Measurements from ENCODE around the gene GPC2.
"Not testable (repeated sequence)": the region's sequence is repeated elsewhere in the genome, so short reads cannot be mapped to it uniquely, and the experiment has no call there.

Gene GPC2

GRCh38 chr7:100200693-100201092, 23.5 kb upstream of the GPC2 start:
- no peak for DNase-seq

- DNase-seq: peak in 1 of 51 donors; percentile 25
These were observed 21.1 kb upstream of the GPC2 start for GRCh38 chr7:100198266-100198665.

DNA sequence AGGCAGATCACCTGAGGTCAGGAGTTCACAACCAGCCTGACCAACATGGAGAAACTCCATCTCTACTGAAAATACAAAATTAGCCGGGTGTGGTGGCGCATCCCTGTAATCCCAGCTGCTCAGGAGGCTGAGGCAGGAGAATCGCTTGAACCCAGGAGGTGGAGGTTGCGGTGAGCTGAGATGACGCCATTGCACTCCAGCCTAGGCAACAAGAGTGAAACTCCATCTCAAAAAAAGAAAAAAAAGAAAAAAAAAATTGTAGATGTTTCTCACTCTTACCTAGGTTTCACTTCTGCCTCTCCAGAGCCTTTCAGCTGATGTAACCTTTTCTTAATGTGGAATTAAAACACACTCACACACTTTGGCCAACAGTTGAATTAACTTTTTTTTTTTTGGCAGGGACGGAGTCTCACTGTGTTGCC, 18.7 kb upstream of the GPC2 start:
- not testable (repeated sequence) for DNase-seq

DNA sequence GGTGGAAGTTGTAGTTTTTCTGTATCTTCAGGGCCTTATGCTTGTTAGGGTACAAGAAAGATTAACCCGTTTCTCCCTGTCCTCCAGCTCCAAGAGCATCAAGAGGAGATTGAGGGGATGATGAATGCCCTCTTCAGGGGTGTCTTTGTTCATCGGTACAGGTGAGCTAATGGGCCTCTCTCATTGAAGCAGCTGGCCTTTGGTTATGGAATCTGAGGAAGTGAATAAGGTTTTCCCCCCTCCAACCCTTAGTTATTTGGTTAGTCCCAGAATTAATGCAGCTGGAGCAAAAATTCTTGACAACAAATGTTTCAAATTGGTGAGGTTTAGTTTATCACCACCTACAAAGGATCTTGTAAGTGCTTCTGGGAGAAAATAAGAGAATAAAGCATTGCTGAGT, 18.0 kb upstream of the GPC2 start:
- no peak for DNase-seq

- no peak for DNase-seq
These were observed 15.8 kb upstream of the GPC2 start for GRCh38 chr7:100192969-100193368.

DNA sequence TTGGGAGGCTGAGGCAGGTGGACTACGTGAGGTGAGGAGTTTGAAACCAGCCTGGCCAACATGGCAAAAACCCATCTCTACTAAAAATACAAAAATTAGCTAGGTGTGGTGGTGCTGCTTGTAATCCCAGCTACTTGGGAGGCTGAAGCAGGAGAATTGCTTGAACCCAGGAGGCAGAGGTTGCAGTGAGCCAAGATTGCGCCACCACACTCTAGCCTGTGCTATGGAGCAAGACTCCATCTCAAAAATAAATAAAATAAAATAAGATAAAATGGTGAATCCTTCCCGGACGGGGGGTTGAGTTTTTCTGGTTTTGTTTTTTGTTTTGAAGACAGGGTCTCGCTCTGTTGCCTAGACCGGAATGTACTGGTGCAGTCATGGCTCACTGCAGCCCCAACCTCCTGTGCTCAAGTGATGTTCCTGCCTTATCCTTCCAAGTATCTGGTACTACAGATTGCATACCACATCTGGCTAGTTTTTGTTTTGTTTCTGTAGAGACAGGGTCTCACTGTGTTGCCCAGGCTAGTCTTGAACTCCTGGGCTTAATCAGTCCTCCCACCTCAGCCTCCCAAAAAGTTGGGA, 15.2 kb upstream of the GPC2 start:
- DNase-seq: not testable (repeated sequence)

DNA sequence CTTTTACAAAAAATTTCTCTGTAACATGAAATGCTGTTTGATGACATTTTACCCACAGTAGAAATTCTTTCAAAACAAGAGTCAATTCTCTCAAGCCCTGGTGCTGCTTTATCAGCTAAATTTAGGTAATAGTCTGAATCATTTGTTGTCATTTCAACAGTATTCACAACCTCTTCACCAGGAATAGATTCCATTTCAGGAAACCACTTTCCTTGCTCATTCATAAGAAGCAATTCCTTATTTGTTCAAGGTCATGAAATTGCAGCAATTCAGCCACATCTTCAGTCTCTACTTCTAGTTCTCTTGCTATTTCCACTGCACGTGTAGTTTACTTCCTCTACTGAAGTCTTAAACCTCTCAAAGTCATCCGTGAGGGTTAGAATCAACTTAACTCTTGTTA, 14.6 kb upstream of the GPC2 start:
- DNase-seq: no peak

GRCh38 chr7:100190048-100190711, 13.0 kb upstream of the GPC2 start:
- no peak for DNase-seq

GRCh38 chr7:100189061-100189460, 11.9 kb upstream of the GPC2 start:
- no peak for DNase-seq

GRCh38 chr7:100185726-100186125, 8.5 kb upstream of the GPC2 start:
- no peak for DNase-seq

- not testable (repeated sequence) for DNase-seq
These were observed 5.9 kb upstream of the GPC2 start for GRCh38 chr7:100183090-100183489.

DNA sequence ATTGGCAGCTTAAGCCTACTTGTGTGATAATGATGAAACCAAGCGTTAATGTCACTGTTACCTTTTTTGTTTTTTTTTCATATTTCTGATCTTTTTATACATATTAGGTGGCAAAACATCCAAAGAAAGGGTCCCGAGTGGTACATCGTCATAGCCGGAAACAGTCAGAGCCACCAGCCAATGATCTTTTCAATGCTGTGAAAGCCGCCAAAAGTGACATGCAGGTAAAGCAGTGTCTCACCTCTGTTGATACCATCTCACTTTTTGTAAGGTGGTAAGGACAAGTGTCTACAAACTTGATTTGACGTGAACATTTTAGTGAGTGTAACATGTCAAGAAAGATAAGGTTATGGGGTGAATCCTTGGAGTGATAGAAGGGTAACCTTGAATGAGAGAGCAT, 5.4 kb upstream of the GPC2 start:
- DNase-seq: not testable (repeated sequence)

GRCh38 chr7:100180084-100180483, 2.9 kb upstream of the GPC2 start:
- DNase-seq: not testable (repeated sequence)

DNA sequence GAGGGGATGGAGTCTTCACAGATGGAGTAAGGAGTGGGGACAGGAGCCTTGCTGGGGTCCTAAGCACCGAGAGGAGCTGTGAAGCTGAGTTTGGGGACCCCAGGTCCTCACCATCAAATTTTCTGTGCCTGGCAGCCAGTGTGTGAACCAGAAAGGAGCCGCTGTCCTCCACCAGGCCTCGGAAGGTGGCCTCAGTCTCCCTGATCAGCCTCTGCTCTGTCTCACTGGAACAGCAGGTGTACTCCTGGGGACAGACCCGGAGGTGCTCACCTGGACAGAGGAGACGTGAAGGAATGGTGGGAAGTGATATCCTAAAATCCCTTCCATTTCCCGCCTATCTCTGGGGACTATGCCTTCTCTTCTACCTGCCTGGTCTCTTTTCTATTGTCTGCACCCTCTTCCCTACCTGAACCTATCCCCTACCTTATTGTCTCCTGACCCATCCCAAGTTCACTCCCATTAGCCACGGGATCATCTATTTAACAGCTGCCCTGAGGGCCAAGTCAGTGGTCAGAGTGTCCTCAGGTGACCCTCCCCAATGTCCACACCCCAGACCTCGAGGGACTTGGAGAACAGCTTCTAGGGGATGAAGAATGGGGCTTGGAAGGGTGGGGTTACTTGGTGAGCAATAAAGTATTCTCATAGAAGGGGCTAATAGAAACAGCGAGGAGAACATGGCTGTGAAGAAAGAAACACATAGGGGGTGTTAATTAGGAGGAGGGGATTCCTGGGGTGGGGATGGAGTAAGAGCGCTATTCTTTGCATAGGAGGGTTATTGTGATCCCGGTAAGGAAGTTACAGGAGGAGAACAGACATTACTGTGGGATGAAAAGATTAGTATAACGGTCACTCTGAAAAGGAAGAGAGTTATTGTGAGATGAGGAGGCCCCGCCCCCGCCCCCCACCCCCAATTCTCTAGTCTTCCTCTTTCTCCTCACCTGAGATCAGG, 811 bp downstream of the GPC2 start:
- no peak for DNase-seq

DNA sequence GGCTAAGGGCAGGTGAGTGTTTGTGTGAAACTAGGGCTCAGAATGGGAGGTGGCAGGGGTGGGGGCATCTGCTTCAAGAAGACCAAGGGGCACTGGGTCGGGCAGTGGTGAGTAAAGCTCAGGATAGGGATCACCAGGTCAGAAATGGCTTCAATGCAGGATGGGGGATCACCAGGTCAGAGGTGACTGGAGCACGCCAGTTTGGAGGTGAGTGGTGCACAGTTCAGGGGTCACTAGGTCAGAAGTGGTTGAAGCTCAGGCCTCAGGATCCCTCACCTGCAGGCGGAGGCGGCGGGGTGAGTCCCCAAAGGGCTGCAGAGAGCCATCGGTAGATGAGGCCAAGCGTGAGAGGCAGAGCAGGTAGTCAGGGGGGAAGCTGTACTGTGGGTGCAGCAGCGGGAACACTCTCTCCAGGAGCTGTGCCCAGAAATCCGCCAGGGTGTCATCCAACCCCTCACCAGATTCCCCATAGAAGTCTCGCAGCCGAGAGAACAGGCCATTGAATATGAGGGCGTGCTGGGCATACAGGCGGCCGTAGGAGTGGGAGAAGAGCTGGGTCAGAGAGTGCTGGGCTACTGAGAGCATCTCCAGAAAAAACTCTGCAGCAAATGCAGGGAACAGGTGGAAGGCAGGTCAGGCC, 1.8 kb downstream of the GPC2 start:
- DNase-seq: no peak

- DNase-seq: no peak
These were observed 2.6 kb downstream of the GPC2 start for GRCh38 chr7:100174582-100174981.

DNA sequence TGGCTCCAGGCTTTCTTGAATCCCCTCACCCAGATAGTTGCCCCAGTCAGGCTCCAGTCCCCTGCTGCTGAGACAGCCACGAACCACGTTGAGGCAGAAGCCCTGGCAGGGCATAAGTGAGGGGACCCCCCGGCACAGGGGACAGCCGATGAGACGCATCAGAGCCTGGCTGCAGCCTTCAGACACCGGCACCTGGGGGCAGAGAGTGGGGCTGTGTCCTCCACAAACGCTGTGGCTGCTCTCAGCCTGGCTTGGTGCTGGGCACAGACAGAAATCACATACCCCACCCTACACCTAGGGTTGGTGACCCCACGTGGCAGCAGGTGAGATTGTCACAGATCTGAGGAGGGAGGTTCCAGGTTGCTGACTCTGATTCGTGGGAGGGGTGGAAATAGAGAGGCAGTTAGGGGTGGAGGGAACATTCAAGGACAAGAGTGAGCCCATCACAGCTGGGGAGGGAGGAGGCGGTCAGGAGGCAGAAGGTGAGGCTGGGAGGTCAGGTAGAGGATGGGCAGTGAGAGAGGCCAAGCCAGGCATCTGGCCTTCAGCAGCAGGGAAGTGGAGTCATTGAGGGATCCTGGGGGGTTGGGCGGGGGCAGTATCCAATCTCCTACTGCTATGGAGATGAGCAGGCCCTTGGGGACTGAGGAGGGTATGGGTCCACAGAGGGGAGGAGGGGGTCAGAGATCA, 3.2 kb downstream of the GPC2 start:
- DNase-seq: no peak

GRCh38 chr7:100171840-100172239, 5.3 kb downstream of the GPC2 start:
- DNase-seq: no peak

- peak in 1 of 51 donors; percentile 15 for DNase-seq
These were observed 6.0 kb downstream of the GPC2 start for GRCh38 chr7:100171087-100171681.

GRCh38 chr7:100170101-100170897, 6.9 kb downstream of the GPC2 start:
- no peak for DNase-seq
